ENCODE data around the gene FCN2. TPM values are rescaled to one million over a fixed set of nuclear protein-coding genes. Genes with fewer than 3 reads are reported as not detected.

FCN2 gene
- total RNA-seq, 1 donor = not detected

- no peak for DNase-seq (ENCODE audit: low read depth)
- no peak overlapping the region for H3K4me3 ChIP-seq (ENCODE audit: low read depth, low read length)
- no peak for TF ChIP-seq CTCF (IDR thresholded peaks at IDR 0.05; ENCODE audit: insufficient read depth, low read depth, low read length)
These were observed 40.1 kb upstream of the FCN2 start for GRCh38 chr9:134840511-134840910.

DNA sequence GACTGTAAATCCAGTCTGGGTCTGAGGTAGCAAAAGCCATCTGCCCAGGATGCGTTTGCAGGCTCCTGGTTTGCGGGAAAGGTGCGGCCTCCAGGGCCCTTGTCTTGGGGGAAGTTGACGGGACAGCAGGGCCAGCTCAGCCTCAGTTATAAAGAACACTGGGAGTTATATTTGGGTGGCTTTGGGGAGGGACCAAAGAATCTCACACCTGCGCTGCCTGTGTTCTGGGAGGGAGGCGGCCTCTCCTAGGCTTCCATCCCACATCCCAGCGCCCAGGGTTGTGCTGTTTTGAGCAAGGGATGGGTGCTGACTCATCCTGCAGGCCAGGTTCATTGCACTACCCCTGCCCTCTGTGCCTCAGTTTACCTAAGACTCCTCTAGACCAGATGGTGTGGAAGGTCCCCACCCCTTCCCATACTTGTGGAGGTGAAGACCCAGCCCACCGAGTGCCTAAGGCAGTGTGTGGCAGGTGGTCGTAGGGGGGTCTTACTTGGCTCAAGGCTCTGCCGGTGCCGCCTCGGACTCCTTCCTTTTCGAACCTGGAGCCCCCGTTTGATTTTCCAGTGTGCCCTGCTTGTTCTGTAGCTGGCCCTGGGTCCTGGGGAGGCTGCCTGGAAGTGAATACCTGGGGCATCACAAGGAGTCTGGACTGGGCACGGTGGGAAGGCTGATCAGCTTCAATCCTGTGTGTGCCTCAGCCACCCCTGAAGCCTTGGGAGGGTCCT is 39.3 kb upstream of the FCN2 start:
- no peak overlapping the region for H3K4me3 ChIP-seq (ENCODE audit: low read depth, low read length)
- no peak for DNase-seq (ENCODE audit: low read depth)
- TF ChIP-seq CTCF (IDR thresholded peaks at IDR 0.05; ENCODE audit: insufficient read depth, low read depth, low read length) = no peak

GRCh38 chr9:134842321-134842720 is 38.3 kb upstream of the FCN2 start:
- H3K4me3 ChIP-seq (ENCODE audit: low read depth, low read length) = no peak overlapping the region
- no peak for TF ChIP-seq CTCF (IDR thresholded peaks at IDR 0.05; ENCODE audit: insufficient read depth, low read depth, low read length)
- DNase-seq (ENCODE audit: low read depth) = no peak

DNA sequence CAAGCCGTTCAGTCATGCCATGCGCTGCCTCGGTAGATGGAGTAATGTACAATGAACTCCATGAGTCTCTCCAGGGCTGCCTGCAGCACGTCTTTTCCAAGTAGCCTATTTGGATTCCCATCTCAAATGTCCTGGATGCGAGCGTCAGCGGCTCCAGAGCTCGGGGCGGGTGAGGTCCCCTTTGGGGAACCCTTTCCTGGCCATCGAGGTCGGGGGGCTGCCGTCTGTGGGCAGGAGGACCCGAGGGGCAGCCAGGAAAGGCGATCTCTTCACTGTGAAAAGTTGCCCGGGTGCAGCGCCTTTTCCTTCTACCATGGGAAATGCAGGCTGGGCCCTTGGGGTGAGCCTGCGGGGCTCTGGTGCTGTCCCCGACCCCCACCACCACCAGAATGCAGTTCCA is 36.9 kb upstream of the FCN2 start:
- no peak for TF ChIP-seq CTCF (IDR thresholded peaks at IDR 0.05; ENCODE audit: insufficient read depth, low read depth, low read length)
- no peak overlapping the region for H3K4me3 ChIP-seq (ENCODE audit: low read depth, low read length)
- no peak for DNase-seq (ENCODE audit: low read depth)

- no peak overlapping the region for H3K4me3 ChIP-seq (ENCODE audit: low read depth, low read length)
- DNase-seq (ENCODE audit: low read depth) = no peak
- no peak for TF ChIP-seq CTCF (IDR thresholded peaks at IDR 0.05; ENCODE audit: insufficient read depth, low read depth, low read length)
These were observed 35.8 kb upstream of the FCN2 start for GRCh38 chr9:134844821-134845220.

DNA sequence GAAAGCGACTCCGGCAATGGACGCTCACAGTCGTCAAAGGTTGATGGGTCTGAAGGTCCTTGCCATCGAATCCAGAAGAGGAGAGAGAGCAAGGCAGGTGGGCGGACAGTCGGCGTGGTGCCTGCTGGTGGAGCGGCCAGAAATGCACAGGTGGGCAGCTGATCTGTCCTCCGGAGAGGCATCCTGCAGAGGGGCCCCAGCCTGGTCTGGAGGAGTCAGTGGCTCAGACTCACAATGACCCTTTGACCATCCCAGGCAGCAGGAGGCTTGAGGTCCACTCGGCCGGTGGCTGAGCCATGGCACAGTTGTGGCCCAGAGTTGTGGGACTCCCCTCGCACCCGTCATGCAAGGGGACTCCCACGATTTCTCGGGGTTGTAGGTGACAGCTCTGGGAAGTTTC is 34.4 kb upstream of the FCN2 start:
- TF ChIP-seq CTCF (IDR thresholded peaks at IDR 0.05; ENCODE audit: insufficient read depth, low read depth, low read length) = no peak
- H3K4me3 ChIP-seq (ENCODE audit: low read depth, low read length) = no peak overlapping the region
- no peak for DNase-seq (ENCODE audit: low read depth)

GRCh38 chr9:134846699-134847098 is 33.9 kb upstream of the FCN2 start:
- TF ChIP-seq CTCF (IDR thresholded peaks at IDR 0.05; ENCODE audit: insufficient read depth, low read depth, low read length) = no peak
- DNase-seq (ENCODE audit: low read depth) = no peak
- H3K4me3 ChIP-seq (ENCODE audit: low read depth, low read length) = no peak overlapping the region
